ENCODE results near the gene MTFP1.
A peak's percentile ranks its signal among the peaks of the same experiment; 100 is the strongest.
"Not testable (repeated sequence)": the region's sequence is repeated elsewhere in the genome, so short reads cannot be mapped to it uniquely, and the experiment has no call there.

Gene MTFP1

GRCh38 chr22:30425616-30426387, at the start of gene MTFP1:
TSS of gene MTFP1 (plus strand) at chr22:30425768. CDS start at chr22:30425880, 112 bp downstream.
- peak; percentile 80 for DNase-seq (ENCODE audit: low spot score)

GRCh38 chr22:30380011-30380410, 45.6 kb upstream of the MTFP1 start:
- no peak for DNase-seq (ENCODE audit: low spot score)

- DNase-seq (ENCODE audit: low spot score): no peak
Measured at GRCh38 chr22:30381264-30381663, 44.3 kb upstream of the MTFP1 start.

GRCh38 chr22:30382340-30382739, 43.2 kb upstream of the MTFP1 start:
- no peak for DNase-seq (ENCODE audit: low spot score)

- no peak for DNase-seq (ENCODE audit: low spot score)
Measured at GRCh38 chr22:30383061-30383460, 42.5 kb upstream of the MTFP1 start.

GRCh38 chr22:30385942-30386341, 39.6 kb upstream of the MTFP1 start:
- DNase-seq (ENCODE audit: low spot score): no peak

- no peak for DNase-seq (ENCODE audit: low spot score)
Measured at GRCh38 chr22:30386608-30386959, 39.0 kb upstream of the MTFP1 start.

GRCh38 chr22:30386960-30387827, 38.4 kb upstream of the MTFP1 start, which contains the start of gene RNF215:
TSS of gene RNF215 (minus strand) at chr22:30387411. CDS start at chr22:30387313, 98 bp downstream.
- DNase-seq (ENCODE audit: low spot score): peak; percentile 77

GRCh38 chr22:30390974-30391691, 34.4 kb upstream of the MTFP1 start:
- DNase-seq (ENCODE audit: low spot score): peak; percentile 71

GRCh38 chr22:30392661-30393321, 32.8 kb upstream of the MTFP1 start:
- no peak for DNase-seq (ENCODE audit: low spot score)

- no peak for DNase-seq (ENCODE audit: low spot score)
Measured at GRCh38 chr22:30393322-30393680, 32.3 kb upstream of the MTFP1 start.

GRCh38 chr22:30393885-30394284, 31.7 kb upstream of the MTFP1 start:
- no peak for DNase-seq (ENCODE audit: low spot score)

GRCh38 chr22:30396871-30397655, 28.5 kb upstream of the MTFP1 start, which contains the start of gene SEC14L2:
TSS of gene SEC14L2 (plus strand) at chr22:30397018. CDS start at chr22:30397117, 99 bp downstream.
- DNase-seq (ENCODE audit: low spot score): peak; percentile 77

- DNase-seq (ENCODE audit: low spot score): no peak
Measured at GRCh38 chr22:30397656-30398635, 27.6 kb upstream of the MTFP1 start.

GRCh38 chr22:30398685-30399680, 26.6 kb upstream of the MTFP1 start:
- no peak for DNase-seq (ENCODE audit: low spot score)

GRCh38 chr22:30399718-30400117, 25.9 kb upstream of the MTFP1 start:
- DNase-seq (ENCODE audit: low spot score): no peak

GRCh38 chr22:30400159-30400558, 25.4 kb upstream of the MTFP1 start:
- no peak for DNase-seq (ENCODE audit: low spot score)

- not testable (repeated sequence) for DNase-seq (ENCODE audit: low spot score)
Measured at GRCh38 chr22:30401024-30401423, 24.5 kb upstream of the MTFP1 start.

Data from RKO (cell line).